IMR-90 (cell line): Measurements from ENCODE around the gene TIMM10. TPM values are rescaled to one million over a fixed set of nuclear protein-coding genes. Genes with fewer than 3 reads are reported as not detected.

ENCODE experiments used
- ATAC-seq: fragments of 200-7000 bp; cut with Tn5 transposase; 2 replicates; pipeline ENCODE4 v1.9.1; 2020; ENCODE audit warnings: low read depth, mild to moderate bottlenecking, moderate library complexity
- BruUV-seq: library from RNA; stranded (reverse); fragments of 400-500 nt; replicated peaks from 2 replicates; lab custom pipeline; 2021; lab: Mats Ljungman, UMichigan
- CTCF ChIA-PET: fragments of 300-600 bp; formaldehyde crosslinking; extraction: SDS; loops from one replicate; lab custom pipeline; 2021; ENCODE audit warnings: antibody characterized with exemption; lab: Yijun Ruan, JAX
- POLR2A ChIA-PET: fragments of 300-600 bp; sonication (Branson Sonifier 250); formaldehyde crosslinking; loops from one replicate; lab custom pipeline; 2022; ENCODE audit warnings: antibody characterized with exemption; ENCODE audit not compliant: unreplicated experiment; lab: Charles Lee
- DNase-seq: peaks from one replicate; pipeline ENCODE4 v3.0.0; 2013
- H2AFZ ChIP-seq: replicated peaks from 2 replicates; pipeline ENCODE3; 2013; ENCODE audit warnings: low read length, mild to moderate bottlenecking; ENCODE audit not compliant: poor library complexity
- H2AK5ac ChIP-seq: 2 replicates; pipeline ENCODE4 v1.6.1; 2013; ENCODE audit warnings: low read depth, low read length, inconsistent platforms
- H2AK9ac ChIP-seq: replicated peaks from 2 replicates; pipeline ENCODE3; 2013; ENCODE audit warnings: mild to moderate bottlenecking, low read depth, low read length, moderate library complexity; ENCODE audit not compliant: poor library complexity
- H2BK120ac ChIP-seq: 2 replicates; pipeline ENCODE4 v1.6.1; 2013; ENCODE audit warnings: low read depth, low read length, inconsistent platforms
- H2BK15ac ChIP-seq: 3 replicates; pipeline ENCODE4 v1.6.1; 2013; ENCODE audit warnings: low read depth, low read length, inconsistent platforms
- H2BK20ac ChIP-seq: 2 replicates; pipeline ENCODE4 v1.6.1; 2013; ENCODE audit warnings: low read depth, mild to moderate bottlenecking, inconsistent platforms, low read length, moderate library complexity
- H2BK5ac ChIP-seq: 2 replicates; pipeline ENCODE4 v1.6.1; 2013; ENCODE audit warnings: mild to moderate bottlenecking, low read depth, low read length, inconsistent platforms; ENCODE audit not compliant: poor library complexity, severe bottlenecking
- H3K14ac ChIP-seq: replicated peaks from 2 replicates; pipeline ENCODE4 v1.6.1; 2013; ENCODE audit warnings: low read depth, low read length, inconsistent platforms
- H3K18ac ChIP-seq: 2 replicates; pipeline ENCODE4 v1.6.1; 2013; ENCODE audit warnings: low read depth, low read length, control low read depth
- H3K23ac ChIP-seq: 2 replicates; pipeline ENCODE4 v1.6.1; 2013; ENCODE audit warnings: low read depth, low read length, inconsistent platforms
- H3K27ac ChIP-seq: 2 replicates; pipeline ENCODE4 v1.5.1; 2013; ENCODE audit warnings: mild to moderate bottlenecking, control low read depth, low read length; ENCODE audit not compliant: insufficient read depth
- H3K27me3 ChIP-seq: 2 replicates; pipeline ENCODE4 v1.6.1; 2013; ENCODE audit warnings: low read length; ENCODE audit not compliant: control insufficient read depth, insufficient read depth
- H3K36me3 ChIP-seq: 2 replicates; pipeline ENCODE4 v1.6.1; 2013; ENCODE audit warnings: low read length, mixed read lengths; ENCODE audit not compliant: control insufficient read depth, insufficient read depth
- H3K4ac ChIP-seq: 2 replicates; pipeline ENCODE4 v1.6.1; 2013; ENCODE audit warnings: low read depth, low read length, inconsistent platforms
- H3K4me1 ChIP-seq: 2 replicates; pipeline ENCODE4 v1.6.1; 2013; ENCODE audit warnings: low read length, mixed read lengths; ENCODE audit not compliant: control insufficient read depth, insufficient read depth
- H3K4me2 ChIP-seq: 2 replicates; pipeline ENCODE4 v1.6.1; 2013; ENCODE audit warnings: low read depth, mild to moderate bottlenecking, control low read depth, low read length, moderate library complexity
- H3K4me3 ChIP-seq: 2 replicates; pipeline ENCODE4 v1.5.1; 2013; ENCODE audit warnings: low read depth, mild to moderate bottlenecking, control low read depth, low read length, moderate library complexity; ENCODE audit not compliant: insufficient read depth
- H3K56ac ChIP-seq: 2 replicates; pipeline ENCODE4 v1.6.1; 2013; ENCODE audit warnings: low read length, inconsistent platforms; ENCODE audit not compliant: insufficient read depth; ENCODE audit errors: extremely low read depth
- H3K79me1 ChIP-seq, 2 experiments: 2 replicates each; pipeline ENCODE4 v1.6.1; 2013; ENCODE audit warnings: low read length in 2 of 2, inconsistent platforms in 1 of 2, low read depth in 1 of 2
- H3K9ac ChIP-seq: 2 replicates; pipeline ENCODE4 v1.6.1; 2013; ENCODE audit warnings: low read depth, low read length, control low read depth
- H3K9me1 ChIP-seq: 2 replicates; pipeline ENCODE4 v1.6.1; 2013; ENCODE audit warnings: low read length, inconsistent platforms; ENCODE audit not compliant: insufficient read depth
- H3K9me3 ChIP-seq: 2 replicates; pipeline ENCODE4 v1.6.1; 2013; ENCODE audit warnings: low read length; ENCODE audit not compliant: control insufficient read depth, insufficient read depth
- H4K20me1 ChIP-seq: 2 replicates; pipeline ENCODE4 v1.6.1; 2013; ENCODE audit warnings: low read length, inconsistent platforms; ENCODE audit not compliant: insufficient read depth
- H4K5ac ChIP-seq: 2 replicates; pipeline ENCODE4 v1.6.1; 2013; ENCODE audit warnings: mild to moderate bottlenecking, low read depth, low read length, control low read depth
- H4K8ac ChIP-seq, 2 experiments: 2 replicates each; pipeline ENCODE4 v1.6.1; 2013; ENCODE audit warnings: low read depth in 2 of 2, low read length in 2 of 2, control low read depth in 1 of 2, inconsistent platforms in 1 of 2
- H4K91ac ChIP-seq: 2 replicates; pipeline ENCODE4 v1.6.1; 2013; ENCODE audit warnings: low read depth, low read length, inconsistent platforms; ENCODE audit not compliant: insufficient read depth
- CHD1 ChIP-seq: IDR thresholded peaks from 2 replicates; pipeline ENCODE4 v1.6.1; 2012; ENCODE audit warnings: low read depth, low read length, improper control_type of control experiment
- CTCF ChIP-seq: conservative IDR thresholded peaks from 2 replicates; pipeline ENCODE4 v1.5.1; 2012; ENCODE audit warnings: mild to moderate bottlenecking, low read depth, low read length, improper control_type of control experiment
- RAD21 ChIP-seq: IDR thresholded peaks from 2 replicates; pipeline ENCODE4 v1.6.1; 2012; ENCODE audit warnings: low read length, improper control_type of control experiment
- SMC3 ChIP-seq: fragments of 150-350 bp; IDR thresholded peaks from 2 replicates; pipeline ENCODE4 v1.6.1; 2016; ENCODE audit warnings: low read depth, mild to moderate bottlenecking, antibody characterized with exemption, low read length, moderate library complexity
- WGBS, 2 experiments: methylation state at CpG; one replicate each; pipeline versions ENCODE4 v1.1.5 to v1.1.7; 2013; ENCODE audit warnings: missing lambda C conversion rate in 2 of 2; ENCODE audit not compliant: insufficient read length in 1 of 2; ENCODE audit errors: extremely low coverage in 2 of 2; 5-methylcytosine and 5-hydroxymethylcytosine counted together
- dilution Hi-C: fragments of 300-500 bp; cut with HindIII; formaldehyde crosslinking; loops from one replicate; pipeline ENCODE4 v1.14.3; 2018; ENCODE audit warnings: low sequenced_read_pairs; ENCODE audit not compliant: unreplicated experiment
- in situ Hi-C: fragments of 300-500 bp; cut with MboI; formaldehyde crosslinking; loops from 3 replicates; pipeline ENCODE4 v1.14.3; 2019; ENCODE audit warnings: low sequenced_read_pairs, inconsistent platforms, mixed read lengths
- intact Hi-C: fragments of 100-400 bp; cut with micrococcal nuclease; formaldehyde crosslinking; loops from 2 replicates; pipeline ENCODE4 v1.10.0; 2022
- polyA plus RNA-seq, 3 experiments: library from polyadenylated mRNA; depleted of rRNA; stranded (reverse); fragments of >200 nt; gene quantifications; 2 replicates each; pipeline ENCODE4 v1.2.3, GENCODE V29; 2012; ENCODE audit warnings: low replicate concordance in 1 of 3
- total RNA-seq: library from RNA; depleted of rRNA; stranded (reverse); fragments of >200 nt; gene quantifications from 2 replicates; pipeline ENCODE4 v1.2.3, GENCODE V29; 2012

TIMM10 gene
- total and polyA plus RNA-seq, 2 of the 4 experiments (the other 2 are of a cell fraction): 96.8 to 135 TPM

- in situ Hi-C loops: loop anchor here (10.0 to 25.0 kb wide), 2 partner anchors 151 to 1018 kb away; partner anchors contain the start of genes OR5B21 and YPEL4
- Histone ChIP-seq H2BK5ac (no peak overlapping the region), H3K4me1 (no peaks in the 10 kb centered on the region), H3K27me3 (no peaks in the 10 kb centered on the region), H2BK15ac (no peak overlapping the region), H2AK9ac (no peak overlapping the region), H3K9me1 (no peaks in the 10 kb centered on the region; the same call in 1 of the 2 replicates), H3K79me1 (peaks cover 0 to 5% of the 10 kb centered on the region in 2 experiments; a peak in 2 of 4 replicates), H3K4ac (no peak overlapping the region), H3K27ac (no peak overlapping the region), H3K14ac (no peak overlapping the region), H3K4me3 (no peak overlapping the region), H4K91ac (peak overlapping the region; percentile 21; the same call in 1 of the 2 replicates), H3K9ac (no peak overlapping the region), H3K23ac (no peak overlapping the region), H2BK120ac (no peak overlapping the region), H3K56ac (no peak overlapping the region), H4K5ac (no peak overlapping the region), H2AFZ (peak overlapping the region; percentile 9), H4K20me1 (no peaks in the 10 kb centered on the region; the same call in 1 of the 2 replicates), H4K8ac (no peak overlapping the region), H2BK20ac (no peak overlapping the region), H3K4me2 (no peak overlapping the region), H3K9me3 (no peaks in the 10 kb centered on the region), H3K36me3 (peaks cover 40% of the 10 kb centered on the region), H2AK5ac (no peak overlapping the region), H3K18ac (no peak overlapping the region)
- POLR2A ChIA-PET: no interaction called here
- no CpG with 5 or more reads among the region's 15 CpGs for WGBS, 2 experiments
- CTCF ChIA-PET: interaction anchor here (0.6 to 3.7 kb wide), 23 partner anchors 8 to 1031 kb away, joined by 3 to 21 read pairs (median 5); partner anchors contain the start of gene SLC43A1
- no TSS peak for BruUV-seq
- TF ChIP-seq CHD1 (no peak), CTCF (peak; percentile 58), RAD21 (peak; percentile 46), SMC3 (peak; percentile 45)
- intact Hi-C loops: loop anchor here (1.0 kb wide), 1 partner anchor 33 kb away; no protein-coding TSS in a partner anchor
- dilution Hi-C loops: no loop called here
- DNase-seq (peak; percentile 17), ATAC-seq (peak; percentile 61)
Measured at GRCh38 chr11:57493507-57494503, 36.7 kb downstream of the TIMM10 start.
